NB4 (cell line): ENCODE measurements around the gene CLCNKB.

Experiments
- CTCF ChIP-seq: IDR thresholded peaks from one replicate; pipeline ENCODE4 v1.5.1; 2012; ENCODE audit warnings: low read depth, low read length
- MYC ChIP-seq: IDR thresholded peaks from 2 replicates; pipeline ENCODE4 v1.6.1; 2011; ENCODE audit warnings: low read depth, low read length
- TF ChIP-seq, protein P1 (sequence below): IDR thresholded peaks from 2 replicates; pipeline ENCODE4 v1.6.1; 2011; ENCODE audit warnings: low read depth, low read length

GRCh38 chr1:16013908-16014258, 29.7 kb upstream of the CLCNKB start:
- TF ChIP-seq, protein P1, sequence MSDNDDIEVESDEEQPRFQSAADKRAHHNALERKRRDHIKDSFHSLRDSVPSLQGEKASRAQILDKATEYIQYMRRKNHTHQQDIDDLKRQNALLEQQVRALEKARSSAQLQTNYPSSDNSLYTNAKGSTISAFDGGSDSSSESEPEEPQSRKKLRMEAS = no peak
- TF ChIP-seq CTCF (no peak), MYC (no peak)
